Neural cell (in vitro differentiated cells): ENCODE measurements around the gene SLC24A1. TPM values are rescaled to one million over a fixed set of nuclear protein-coding genes. Genes with fewer than 3 reads are reported as not detected.

Experiments
- H2AFZ ChIP-seq: fragments of 200-600, 300-800 bp; sonication (generic), shearing (Covaris generic); 2 replicates; pipeline ENCODE4 v1.6.0; 2014; ENCODE audit warnings: low read depth, mild to moderate bottlenecking, antibody characterized with exemption, low read length, moderate library complexity
- H3F3A ChIP-seq: fragments of 200-600 bp; shearing (Covaris generic); 2 replicates; pipeline ENCODE4 v1.6.1; 2016; ENCODE audit warnings: mild to moderate bottlenecking, moderate library complexity, mixed read lengths, antibody characterized with exemption, low read length; ENCODE audit not compliant: insufficient read depth, poor library complexity, severe bottlenecking
- H3K27ac ChIP-seq: fragments of 200-600, 300-800 bp; sonication (generic), shearing (Covaris generic); 2 replicates; pipeline ENCODE4 v1.5.1; 2014; ENCODE audit warnings: mild to moderate bottlenecking, low read length, moderate library complexity
- H3K27me3 ChIP-seq: fragments of 300-800, 200-600 bp; sonication (generic), shearing (Covaris generic); 2 replicates; pipeline ENCODE4 v1.6.0; 2014; ENCODE audit warnings: mild to moderate bottlenecking, low read depth, low read length, moderate library complexity; ENCODE audit not compliant: insufficient read depth
- H3K36me3 ChIP-seq: fragments of 300-800, 200-600 bp; sonication (generic), shearing (Covaris generic); 2 replicates; pipeline ENCODE4 v1.5.1; 2014; ENCODE audit warnings: mild to moderate bottlenecking, antibody characterized with exemption, low read length, moderate library complexity; ENCODE audit not compliant: insufficient read depth
- H3K4me2 ChIP-seq: fragments of 300-800, 200-600 bp; sonication (generic), shearing (Covaris generic); 2 replicates; pipeline ENCODE4 v1.6.0; 2014; ENCODE audit warnings: mild to moderate bottlenecking, low read length
- H3K4me3 ChIP-seq: fragments of 300-800, 200-600 bp; sonication (generic), shearing (Covaris generic); 2 replicates; pipeline ENCODE4 v1.5.1; 2014; ENCODE audit warnings: mild to moderate bottlenecking, low read length, moderate library complexity
- H3K79me2 ChIP-seq: fragments of 200-600 bp; shearing (Covaris generic); replicated peaks from 2 replicates; pipeline ENCODE4 v1.6.0; 2014; ENCODE audit warnings: mild to moderate bottlenecking, low read length, moderate library complexity; ENCODE audit not compliant: insufficient read depth
- H3K9ac ChIP-seq: fragments of 300-800, 200-600 bp; sonication (generic), shearing (Covaris generic); 2 replicates; pipeline ENCODE4 v1.6.1; 2016; ENCODE audit warnings: mild to moderate bottlenecking, low read length, mixed read lengths
- H3K9me2 ChIP-seq: fragments of 200-600 bp; shearing (Covaris generic); 2 replicates; pipeline ENCODE4 v1.6.1; 2016; ENCODE audit warnings: mild to moderate bottlenecking, low read length, mixed read lengths; ENCODE audit not compliant: insufficient read depth
- H3K9me3 ChIP-seq: fragments of 200-600, 300-800 bp; sonication (generic), shearing (Covaris generic); 2 replicates; pipeline ENCODE4 v1.6.1; 2016; ENCODE audit warnings: mild to moderate bottlenecking, mixed run types, low read length, moderate library complexity, mixed read lengths
- H4K20me1 ChIP-seq: fragments of 200-600 bp; shearing (Covaris generic); 2 replicates; pipeline ENCODE4 v1.6.1; 2016; ENCODE audit warnings: mild to moderate bottlenecking, mixed run types; ENCODE audit not compliant: insufficient read depth
- CTCF ChIP-seq: fragments of 450-650 bp; IDR thresholded peaks from 2 replicates; pipeline ENCODE4 v1.5.1; 2014; ENCODE audit warnings: antibody characterized with exemption, mild to moderate bottlenecking, moderate library complexity; ENCODE audit not compliant: poor library complexity, severe bottlenecking
- EP300 ChIP-seq: fragments of 450-650 bp; conservative IDR thresholded peaks from 2 replicates; pipeline ENCODE4 v1.6.1; 2014; ENCODE audit warnings: antibody characterized with exemption, mild to moderate bottlenecking, moderate library complexity; ENCODE audit not compliant: poor library complexity, severe bottlenecking
- EZH2 ChIP-seq: fragments of 200-600, 300-800 bp; shearing (Covaris generic), sonication (generic); IDR thresholded peaks from 2 replicates; pipeline ENCODE4 v1.6.1; 2014; ENCODE audit warnings: antibody characterized with exemption, low read length, borderline replicate concordance, mild to moderate bottlenecking; ENCODE audit not compliant: insufficient read depth, poor library complexity, severe bottlenecking
- MXI1 ChIP-seq: fragments of 450-650 bp; conservative IDR thresholded peaks from 2 replicates; pipeline ENCODE4 v1.6.1; 2014; ENCODE audit warnings: antibody characterized with exemption, mild to moderate bottlenecking; ENCODE audit not compliant: poor library complexity, severe bottlenecking
- POLR2AphosphoS5 ChIP-seq: IDR thresholded peaks from 2 replicates; pipeline ENCODE4 v1.6.1; 2012
- RAD21 ChIP-seq: fragments of 450-650 bp; conservative IDR thresholded peaks from 2 replicates; pipeline ENCODE4 v1.6.1; 2014; ENCODE audit warnings: antibody characterized with exemption, mild to moderate bottlenecking, moderate library complexity
- REST ChIP-seq: IDR thresholded peaks from 2 replicates; pipeline ENCODE4 v1.6.1; 2012; ENCODE audit warnings: borderline replicate concordance
- SMC3 ChIP-seq: fragments of 450-650 bp; conservative IDR thresholded peaks from 2 replicates; pipeline ENCODE4 v1.6.1; 2014; ENCODE audit warnings: antibody characterized with exemption, mild to moderate bottlenecking, moderate library complexity; ENCODE audit not compliant: poor library complexity
- TAF1 ChIP-seq: IDR thresholded peaks from 2 replicates; pipeline ENCODE4 v1.6.1; 2012; ENCODE audit warnings: low read depth
- polyA plus RNA-seq: library from polyadenylated mRNA; depleted of rRNA; stranded (reverse); fragments of >200 nt; gene quantifications from 2 replicates; pipeline ENCODE4 v1.2.3, GENCODE V29; 2014

Gene SLC24A1
- polyA plus RNA-seq, 1 donor from 2014 or later = 0.72 TPM

GRCh38 chr15:65587094-65587493 is 34.6 kb upstream of the SLC24A1 start:
- Histone ChIP-seq H3K27ac (no peak overlapping the region), H3F3A (no peaks in the 10 kb centered on the region), H3K9me2 (no peaks in the 10 kb centered on the region), H3K9ac (no peak overlapping the region), H3K36me3 (peaks cover 5% of the 10 kb centered on the region), H3K4me2 (no peak overlapping the region), H2AFZ (no peak overlapping the region), H4K20me1 (no peaks in the 10 kb centered on the region), H3K9me3 (no peaks in the 10 kb centered on the region), H3K79me2 (no peaks in the 10 kb centered on the region), H3K27me3 (no peaks in the 10 kb centered on the region), H3K4me3 (no peak overlapping the region)
- no peak for TF ChIP-seq EZH2

- no peaks in the 10 kb centered on the region for H3K9me3 ChIP-seq
- no peaks in the 10 kb centered on the region for H4K20me1 ChIP-seq
- H3K27ac ChIP-seq = no peak overlapping the region
- H3K4me3 ChIP-seq = no peak overlapping the region
- H3K9ac ChIP-seq = no peak overlapping the region
- H3K79me2 ChIP-seq = no peaks in the 10 kb centered on the region
- peaks cover 5% of the 10 kb centered on the region for H3K36me3 ChIP-seq
- TF ChIP-seq MXI1 (no peak), RAD21 (peak; percentile 74), SMC3 (peak; percentile 72), CTCF (peak; percentile 69), REST (no peak)
- no peak overlapping the region for H3K4me2 ChIP-seq
- H3K9me2 ChIP-seq = no peaks in the 10 kb centered on the region
- H3K27me3 ChIP-seq = no peaks in the 10 kb centered on the region
- no peak overlapping the region for H2AFZ ChIP-seq
- no peaks in the 10 kb centered on the region for H3F3A ChIP-seq
Observed at GRCh38 chr15:65595960-65596359, 25.8 kb upstream of the SLC24A1 start.

GRCh38 chr15:65598468-65598867 is 23.3 kb upstream of the SLC24A1 start:
- Histone ChIP-seq H3K9me2 (no peaks in the 10 kb centered on the region), H3F3A (no peaks in the 10 kb centered on the region), H3K9me3 (no peaks in the 10 kb centered on the region), H3K79me2 (no peaks in the 10 kb centered on the region), H3K4me3 (no peak overlapping the region), H4K20me1 (no peaks in the 10 kb centered on the region), H3K36me3 (peaks cover 5% of the 10 kb centered on the region), H2AFZ (no peak overlapping the region), H3K9ac (no peak overlapping the region), H3K27ac (no peak overlapping the region), H3K27me3 (no peaks in the 10 kb centered on the region), H3K4me2 (no peak overlapping the region)
- TF ChIP-seq POLR2AphosphoS5 = no peak
- TF ChIP-seq TAF1 = no peak
- no peak for TF ChIP-seq EZH2
- TF ChIP-seq REST = no peak
- TF ChIP-seq RAD21 = no peak
- TF ChIP-seq MXI1 = no peak
- no peak for TF ChIP-seq SMC3
- TF ChIP-seq EP300 = no peak
- no peak for TF ChIP-seq CTCF
